ENCODE measurements around the gene FEN1.

DNA sequence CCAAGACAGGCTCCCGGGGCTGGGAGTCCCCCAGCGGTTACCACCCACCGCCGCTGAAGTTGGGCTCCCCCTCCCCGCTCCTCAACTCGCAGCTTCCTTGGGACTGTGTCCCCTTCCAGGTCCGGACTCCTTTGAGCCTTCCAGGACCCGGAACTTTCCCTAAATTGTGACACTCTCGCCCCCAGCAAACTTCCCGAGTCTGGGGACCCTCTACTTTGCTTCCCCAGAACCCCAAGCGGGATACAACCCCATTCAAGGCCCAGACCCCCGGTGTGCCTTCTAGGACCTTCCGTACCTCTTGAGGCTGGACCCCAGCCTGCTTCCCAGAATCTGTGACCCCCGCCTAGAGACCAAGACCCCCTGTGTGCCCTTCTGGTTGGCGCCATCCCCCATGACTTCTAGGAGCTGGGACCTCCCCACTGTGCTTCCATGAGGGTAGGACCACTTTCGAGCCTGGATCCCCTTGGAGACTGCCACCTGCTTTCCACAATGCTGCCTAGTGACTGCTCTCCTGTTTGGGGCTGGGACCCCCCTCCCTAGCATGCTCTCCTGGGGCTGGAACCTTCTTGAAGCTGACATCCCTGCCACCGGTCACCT is 39.7 kb upstream of the FEN1 start:
- TF ChIP-seq POLR2A (IDR thresholded peaks at IDR 0.05): no peak
- TF ChIP-seq, protein P1, sequence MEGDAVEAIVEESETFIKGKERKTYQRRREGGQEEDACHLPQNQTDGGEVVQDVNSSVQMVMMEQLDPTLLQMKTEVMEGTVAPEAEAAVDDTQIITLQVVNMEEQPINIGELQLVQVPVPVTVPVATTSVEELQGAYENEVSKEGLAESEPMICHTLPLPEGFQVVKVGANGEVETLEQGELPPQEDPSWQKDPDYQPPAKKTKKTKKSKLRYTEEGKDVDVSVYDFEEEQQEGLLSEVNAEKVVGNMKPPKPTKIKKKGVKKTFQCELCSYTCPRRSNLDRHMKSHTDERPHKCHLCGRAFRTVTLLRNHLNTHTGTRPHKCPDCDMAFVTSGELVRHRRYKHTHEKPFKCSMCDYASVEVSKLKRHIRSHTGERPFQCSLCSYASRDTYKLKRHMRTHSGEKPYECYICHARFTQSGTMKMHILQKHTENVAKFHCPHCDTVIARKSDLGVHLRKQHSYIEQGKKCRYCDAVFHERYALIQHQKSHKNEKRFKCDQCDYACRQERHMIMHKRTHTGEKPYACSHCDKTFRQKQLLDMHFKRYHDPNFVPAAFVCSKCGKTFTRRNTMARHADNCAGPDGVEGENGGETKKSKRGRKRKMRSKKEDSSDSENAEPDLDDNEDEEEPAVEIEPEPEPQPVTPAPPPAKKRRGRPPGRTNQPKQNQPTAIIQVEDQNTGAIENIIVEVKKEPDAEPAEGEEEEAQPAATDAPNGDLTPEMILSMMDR (IDR thresholded peaks at IDR 0.05): peak in 1 of 7 experiments; percentile 11

Data from body of pancreas (tissue), 4 donors.